Vagina (tissue), 2 donors: ENCODE measurements around the gene CLCNKA.

Source experiments
- POLR2A ChIP-seq, 2 donors: fragments of 450-650 bp; IDR thresholded peaks; one replicate each; pipeline ENCODE4 v1.6.1; 2017; ENCODE audit warnings: antibody characterized with exemption in 2 of 2, mild to moderate bottlenecking in 2 of 2, moderate library complexity in 2 of 2
- POLR2AphosphoS5 ChIP-seq, 2 donors: sonication (generic); formaldehyde crosslinking; IDR thresholded peaks; one replicate each; pipeline ENCODE4 v1.9.0; 2017; ENCODE audit warnings: antibody characterized with exemption in 2 of 2, mild to moderate bottlenecking in 2 of 2, low read depth in 1 of 2; ENCODE audit not compliant: insufficient read depth in 1 of 2
- TF ChIP-seq, protein P1 (sequence below), 3 experiments: fragments of 450-650 bp in 2 of 3; fragments of 200-600 bp in 1 of 3; sonication (generic) in 1 of 3; IDR thresholded peaks; one replicate each; pipeline ENCODE4 v1.5.1; 2017 to 2019; ENCODE audit warnings: antibody characterized with exemption in 3 of 3, mild to moderate bottlenecking in 2 of 3, moderate library complexity in 2 of 3

DNA sequence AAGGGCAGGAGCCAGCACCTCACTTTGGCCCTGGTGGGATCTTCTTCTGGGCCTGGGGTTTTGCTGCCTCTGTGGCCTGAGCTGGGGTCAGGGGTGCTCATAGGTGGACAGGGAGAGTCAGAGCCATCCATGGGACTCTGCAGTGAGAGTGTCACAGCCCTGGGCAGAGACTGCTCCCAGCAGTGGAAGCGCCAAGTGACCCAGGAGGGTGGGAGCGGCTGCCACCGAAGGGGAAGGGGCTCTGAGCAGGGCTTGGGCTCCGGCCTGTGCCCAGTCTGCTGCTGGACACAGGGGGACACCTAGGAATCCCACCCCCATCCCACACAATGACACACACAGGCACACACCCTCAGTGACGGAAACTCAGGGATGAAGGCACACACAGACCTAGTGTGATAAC lies 22.1 kb downstream of the CLCNKA start:
- TF ChIP-seq, protein P1, sequence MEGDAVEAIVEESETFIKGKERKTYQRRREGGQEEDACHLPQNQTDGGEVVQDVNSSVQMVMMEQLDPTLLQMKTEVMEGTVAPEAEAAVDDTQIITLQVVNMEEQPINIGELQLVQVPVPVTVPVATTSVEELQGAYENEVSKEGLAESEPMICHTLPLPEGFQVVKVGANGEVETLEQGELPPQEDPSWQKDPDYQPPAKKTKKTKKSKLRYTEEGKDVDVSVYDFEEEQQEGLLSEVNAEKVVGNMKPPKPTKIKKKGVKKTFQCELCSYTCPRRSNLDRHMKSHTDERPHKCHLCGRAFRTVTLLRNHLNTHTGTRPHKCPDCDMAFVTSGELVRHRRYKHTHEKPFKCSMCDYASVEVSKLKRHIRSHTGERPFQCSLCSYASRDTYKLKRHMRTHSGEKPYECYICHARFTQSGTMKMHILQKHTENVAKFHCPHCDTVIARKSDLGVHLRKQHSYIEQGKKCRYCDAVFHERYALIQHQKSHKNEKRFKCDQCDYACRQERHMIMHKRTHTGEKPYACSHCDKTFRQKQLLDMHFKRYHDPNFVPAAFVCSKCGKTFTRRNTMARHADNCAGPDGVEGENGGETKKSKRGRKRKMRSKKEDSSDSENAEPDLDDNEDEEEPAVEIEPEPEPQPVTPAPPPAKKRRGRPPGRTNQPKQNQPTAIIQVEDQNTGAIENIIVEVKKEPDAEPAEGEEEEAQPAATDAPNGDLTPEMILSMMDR (IDR thresholded peaks at IDR 0.05), result no peak
- TF ChIP-seq POLR2A (IDR thresholded peaks at IDR 0.05) (no peak), POLR2AphosphoS5 (IDR thresholded peaks at IDR 0.05; ENCODE audit: insufficient read depth in 1 of 2, low read depth in 1 of 2) (no peak)
